Posterior cingulate gyrus (tissue), 11 donors: Measurements from ENCODE around the gene RNPS1.

Experiments used
- DNase-seq, 10 donors: peaks; one replicate each; pipeline versions ENCODE4 v3.0.0 to v3.0.0-alpha.2; 2020 to 2021; ENCODE audit warnings: mixed read lengths in 3 of 10
- intact Hi-C: fragments of 100-400 bp; cut with DNase I; formaldehyde crosslinking; loops from one replicate; pipeline ENCODE4 v1.15.1; 2023

The RNPS1 gene

GRCh38 chr16:2238150-2238837 lies 29.6 kb downstream of the RNPS1 start:
- no peak for DNase-seq
- intact Hi-C loops, result no loop called here

GRCh38 chr16:2237493-2238149 lies 30.3 kb downstream of the RNPS1 start:
- intact Hi-C loops, result no loop called here
- DNase-seq, result no peak

- DNase-seq, result no peak
Measured at GRCh38 chr16:2237102-2237482, 30.8 kb downstream of the RNPS1 start.

GRCh38 chr16:2236337-2237101 lies 31.4 kb downstream of the RNPS1 start, which contains the start of gene DNASE1L2:
Gene DNASE1L2, plus strand, starts transcription at chr16:2236444. Its CDS starts 373 bp downstream, at chr16:2236817.
- intact Hi-C loops, result no loop called here
- DNase-seq, result no peak

More at GRCh38 chr16:2237102-2237482, 30.8 kb downstream of the RNPS1 start:
- intact Hi-C loops, result no loop called here

- intact Hi-C loops, result no loop called here
- DNase-seq, result no peak
Measured at GRCh38 chr16:2235695-2236336, 32.1 kb downstream of the RNPS1 start.

GRCh38 chr16:2235234-2235651 lies 32.7 kb downstream of the RNPS1 start:
- intact Hi-C loops, result no loop called here
- no peak for DNase-seq

GRCh38 chr16:2234813-2235170 lies 33.1 kb downstream of the RNPS1 start:
- DNase-seq, result no peak
- intact Hi-C loops, result no loop called here

GRCh38 chr16:2233872-2234812 lies 33.8 kb downstream of the RNPS1 start:
- no peak for DNase-seq
- intact Hi-C loops, result no loop called here

- intact Hi-C loops, result no loop called here
- DNase-seq, result no peak
Measured at GRCh38 chr16:2233046-2233775, 34.7 kb downstream of the RNPS1 start.

- intact Hi-C loops, result no loop called here
- no peak for DNase-seq
Measured at GRCh38 chr16:2232094-2232990, 35.6 kb downstream of the RNPS1 start.

GRCh38 chr16:2231016-2231931 lies 36.7 kb downstream of the RNPS1 start:
- no peak for DNase-seq
- intact Hi-C loops, result no loop called here

GRCh38 chr16:2230376-2230775 lies 37.5 kb downstream of the RNPS1 start:
- no peak for DNase-seq

GRCh38 chr16:2229632-2230250 lies 38.2 kb downstream of the RNPS1 start:
- DNase-seq, result no peak

More at GRCh38 chr16:2230376-2230775, 37.5 kb downstream of the RNPS1 start:
- intact Hi-C loops, result no loop called here

GRCh38 chr16:2229091-2229490 lies 38.8 kb downstream of the RNPS1 start:
- DNase-seq, result no peak
- intact Hi-C loops, result no loop called here

More at GRCh38 chr16:2229632-2230250, 38.2 kb downstream of the RNPS1 start:
- intact Hi-C loops, result no loop called here

GRCh38 chr16:2228161-2228824 lies 39.6 kb downstream of the RNPS1 start:
- no peak for DNase-seq
- intact Hi-C loops, result no loop called here

GRCh38 chr16:2226918-2227317 lies 41.0 kb downstream of the RNPS1 start:
- intact Hi-C loops, result no loop called here
- no peak for DNase-seq
